ENCODE results near the gene MPIG6B.

The MPIG6B gene

DNA sequence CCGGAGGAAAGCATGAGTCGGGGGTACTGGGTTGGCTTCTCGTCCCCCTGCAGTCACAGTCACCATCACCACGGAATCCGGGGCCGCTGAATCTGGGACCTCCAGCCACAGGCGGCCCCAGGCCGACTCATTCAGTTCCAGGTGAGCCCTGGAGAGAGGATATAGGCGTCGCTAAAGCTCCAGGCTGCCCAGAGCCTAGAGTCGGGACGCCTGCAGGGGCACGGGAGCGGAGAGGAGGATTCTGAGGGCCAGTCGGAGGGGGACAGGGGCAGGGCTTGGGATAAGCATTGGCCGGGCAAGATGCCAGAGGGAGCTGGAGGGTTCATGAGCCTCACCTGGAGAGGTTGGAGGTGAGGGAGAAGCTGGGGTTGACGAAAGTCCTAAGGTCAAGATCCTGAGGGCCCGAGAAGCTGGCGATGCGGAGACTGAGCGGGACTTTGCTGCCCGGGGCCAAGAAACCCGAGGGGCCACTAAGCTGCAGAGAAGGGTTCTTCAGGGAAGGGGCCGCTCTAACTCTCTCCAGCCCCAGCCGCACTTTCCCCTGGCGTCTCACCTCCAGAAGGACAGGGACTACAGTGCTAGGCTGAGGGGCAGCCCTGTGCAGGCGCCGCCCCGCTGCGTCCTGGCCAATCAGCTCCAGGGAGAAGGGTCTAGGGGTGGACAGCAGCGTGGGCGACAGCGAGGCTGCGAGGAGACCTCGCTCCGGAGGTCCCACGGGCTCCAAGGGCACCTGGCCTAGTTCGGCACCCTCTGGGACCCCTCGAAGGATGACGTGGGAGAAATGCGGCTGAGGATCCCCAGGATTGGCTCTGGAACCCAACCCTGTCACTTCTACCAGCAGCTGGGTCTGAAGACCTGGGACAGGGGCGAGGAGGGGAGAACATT is 43.0 kb downstream of the MPIG6B start:
- no peak for DNase-seq (ENCODE audit: low read depth, low spot score)

DNA sequence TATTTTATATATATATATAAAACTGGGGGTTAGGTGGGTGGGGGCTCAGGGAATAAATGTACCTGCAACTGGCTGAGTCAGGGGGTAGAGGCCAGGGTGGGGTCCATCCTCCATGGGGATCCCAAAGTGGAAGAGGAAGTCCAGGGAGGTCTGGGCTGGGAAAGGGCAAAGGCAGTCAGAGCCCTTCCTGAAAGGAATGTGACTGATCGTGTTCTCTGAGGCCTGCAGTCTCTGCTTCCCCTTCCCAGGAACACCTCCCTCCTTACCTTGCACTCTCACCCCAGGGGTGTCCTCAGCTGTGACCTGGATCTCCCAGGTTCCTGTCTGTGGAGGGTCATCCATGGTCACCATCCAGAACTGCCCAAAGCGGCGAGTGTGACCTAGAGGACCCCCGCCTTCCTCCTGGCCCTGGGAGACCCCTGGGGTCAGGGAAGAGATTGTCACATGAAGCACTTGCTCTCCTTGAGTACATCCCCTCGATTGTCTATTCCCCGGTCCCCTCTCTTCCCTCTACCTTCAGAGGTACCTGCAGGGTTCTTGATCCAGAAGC is 44.0 kb downstream of the MPIG6B start:
- no peak for DNase-seq (ENCODE audit: low read depth, low spot score)

DNA sequence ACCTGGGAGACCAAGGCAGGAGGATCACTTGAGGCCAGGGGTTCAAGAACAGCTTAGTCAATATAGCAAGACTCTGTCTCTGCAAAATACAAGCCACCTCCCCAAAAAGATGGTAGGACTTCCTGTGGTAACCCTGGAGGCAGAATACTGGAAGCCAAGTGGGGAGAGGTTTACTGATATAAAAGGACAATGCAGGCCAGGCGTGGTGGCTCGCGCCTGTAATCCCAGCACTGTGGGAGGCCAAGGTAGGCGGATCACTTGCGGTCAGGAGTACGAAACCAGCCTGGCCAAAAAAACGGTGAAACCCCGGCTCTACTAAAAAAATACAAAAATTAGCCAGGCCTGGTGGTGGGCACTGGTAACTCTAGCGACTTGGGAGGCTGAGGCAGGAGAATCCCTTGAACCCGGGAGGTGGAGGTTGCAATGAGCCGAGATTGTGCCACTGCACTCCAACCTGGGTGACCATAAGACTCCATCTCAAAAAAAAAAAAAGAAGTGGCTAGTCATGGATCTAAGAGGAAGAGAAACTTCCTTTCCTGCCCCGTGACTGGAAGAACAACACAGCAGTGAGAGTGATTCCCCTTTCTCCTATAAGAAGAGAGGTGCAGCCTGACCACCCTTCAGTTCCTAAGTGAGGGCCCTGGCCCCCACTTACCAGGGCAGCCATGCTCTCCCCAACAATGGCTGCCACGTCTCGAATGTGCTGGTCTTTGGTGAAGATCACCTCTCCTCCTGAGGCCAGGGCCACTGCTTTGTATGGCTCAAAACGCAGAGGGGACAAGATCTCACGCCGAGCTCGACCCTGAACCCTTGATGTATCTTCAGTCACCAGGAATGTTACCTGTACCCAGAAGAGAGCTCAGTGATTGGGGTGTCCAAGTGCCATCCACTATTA is 45.4 kb downstream of the MPIG6B start:
- no peak for DNase-seq (ENCODE audit: low read depth, low spot score)

DNA sequence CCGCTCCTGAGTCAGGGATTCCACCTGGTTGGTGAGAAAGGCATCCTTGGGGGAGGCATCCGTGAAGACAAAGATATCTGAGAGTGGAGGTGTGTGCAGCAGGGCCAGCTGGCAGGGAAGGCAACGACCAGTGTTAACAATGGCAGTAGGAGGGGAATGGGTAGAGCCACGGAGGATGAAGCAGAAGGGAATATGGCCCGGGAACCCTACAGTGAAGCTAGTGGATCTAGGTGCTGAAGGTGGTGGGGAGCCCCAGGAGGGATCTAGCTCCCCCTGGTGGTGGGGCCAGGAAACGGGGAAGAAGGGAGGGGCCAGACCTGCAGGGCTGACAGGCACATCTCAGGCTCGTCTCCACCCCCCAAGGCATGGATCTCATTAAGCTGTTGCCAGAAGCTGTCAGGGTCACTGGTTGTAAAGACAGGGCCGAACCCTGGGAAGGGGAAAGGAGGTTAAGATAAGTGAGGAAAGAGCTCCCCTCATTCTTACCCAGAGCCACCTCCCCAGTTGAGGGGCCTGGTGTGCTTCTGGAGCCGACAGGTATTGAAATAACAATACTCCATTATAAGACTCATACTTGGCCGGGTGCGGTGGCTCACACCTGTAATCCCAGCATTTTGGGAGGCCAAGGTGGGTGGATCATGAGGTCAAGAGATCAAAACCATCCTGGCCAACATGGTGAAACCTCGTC is 46.7 kb downstream of the MPIG6B start:
- peak; percentile 66 for DNase-seq (ENCODE audit: low read depth, low spot score)

DNA sequence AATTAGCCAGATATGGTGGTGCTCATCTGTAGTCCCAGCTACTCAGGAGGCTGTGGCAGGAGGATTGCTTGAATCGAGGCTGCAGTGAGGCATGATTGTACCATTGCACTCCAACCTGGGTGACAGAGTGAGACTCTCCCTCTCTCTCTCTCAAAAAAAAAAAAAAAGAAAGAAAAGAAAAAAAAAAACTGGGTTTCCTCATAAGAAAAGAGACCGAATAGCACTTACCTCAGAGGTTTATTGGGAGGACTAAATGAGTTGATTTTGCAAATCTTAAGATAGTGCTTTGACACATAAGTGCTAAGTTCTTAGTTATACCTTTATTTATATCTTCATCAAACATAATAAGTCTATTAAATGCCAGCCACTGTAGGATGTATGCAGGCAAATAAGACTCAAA is 47.7 kb downstream of the MPIG6B start:
- no peak for DNase-seq (ENCODE audit: low read depth, low spot score)

DNA sequence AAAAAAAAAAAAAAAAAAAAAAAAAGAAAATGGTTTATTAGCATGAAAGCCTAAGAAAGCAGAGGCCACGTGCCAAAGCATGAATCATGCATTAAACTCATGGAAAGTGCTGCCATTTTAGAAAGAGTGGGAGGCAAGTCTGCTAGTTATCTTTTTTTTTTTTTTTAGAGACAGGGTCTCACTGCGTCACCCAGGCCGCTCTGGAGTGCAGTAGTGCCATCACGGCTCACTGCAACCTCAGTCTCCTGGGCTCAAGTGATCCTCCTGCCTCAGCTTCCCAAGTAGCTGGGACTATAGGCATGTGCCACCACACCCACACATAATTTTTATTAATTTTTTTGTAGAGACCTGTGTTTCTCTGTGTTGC is 48.8 kb downstream of the MPIG6B start:
- no peak for DNase-seq (ENCODE audit: low read depth, low spot score)

DNA sequence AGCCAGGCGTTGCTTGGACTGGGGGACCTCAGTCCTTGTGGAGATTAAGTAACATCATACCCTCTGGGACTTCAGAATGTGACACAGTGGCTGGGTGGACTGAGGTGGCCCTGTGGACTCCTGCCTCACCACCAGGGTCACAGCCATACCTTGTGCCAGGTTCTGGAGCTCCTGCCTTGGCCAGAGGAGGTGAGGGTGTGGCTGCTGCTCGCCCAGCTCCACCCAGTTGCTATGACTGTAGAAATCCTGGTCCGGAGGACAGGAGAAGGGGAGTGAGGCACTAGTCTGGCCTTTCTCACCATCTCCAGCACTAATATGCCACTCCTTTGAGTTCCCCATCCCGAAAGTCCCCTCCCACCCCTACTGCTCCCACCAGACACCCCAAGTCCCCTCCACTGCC is 52.0 kb downstream of the MPIG6B start:
- no peak for DNase-seq (ENCODE audit: low read depth, low spot score)

DNA sequence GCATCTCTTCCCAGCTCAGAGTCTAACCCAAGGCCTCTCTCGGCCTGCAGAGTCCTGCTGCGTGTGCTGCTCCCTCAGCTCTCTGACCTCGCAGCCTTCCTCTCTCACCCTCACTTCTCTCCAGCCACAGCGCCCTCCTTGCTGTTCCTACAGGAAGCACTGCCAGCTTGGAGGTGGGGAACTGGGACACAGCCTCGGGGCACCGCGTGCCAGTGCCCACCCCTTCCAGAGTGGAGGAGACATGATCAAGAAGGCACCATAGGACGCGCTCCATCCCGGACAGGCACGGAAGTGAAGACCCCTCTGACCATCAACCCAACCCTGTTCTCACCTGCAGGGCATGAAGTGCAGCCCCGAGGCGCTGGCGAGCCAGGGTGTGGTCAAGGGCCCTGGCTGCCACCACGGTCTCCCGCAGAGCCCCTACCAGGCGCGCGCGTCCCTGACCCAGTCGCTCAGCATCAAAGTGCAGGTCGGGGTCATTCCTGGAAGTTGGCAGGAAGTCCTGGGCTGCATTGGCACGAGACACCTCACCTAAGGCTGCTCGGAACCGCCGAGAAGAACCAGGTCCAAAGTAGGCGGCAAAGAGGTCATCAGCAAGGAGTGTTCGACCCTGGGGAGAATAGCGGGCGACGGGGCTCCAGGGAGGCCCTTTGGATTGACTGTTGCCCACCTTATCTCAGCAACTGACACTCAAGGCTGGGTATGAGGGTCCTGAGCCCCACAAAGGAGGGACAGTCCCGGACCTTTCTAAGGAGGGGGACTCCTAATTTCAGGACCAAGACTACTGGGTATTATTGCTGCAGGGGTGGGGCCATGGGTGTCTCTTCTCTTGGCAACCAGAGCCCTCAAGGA is 52.7 kb downstream of the MPIG6B start:
- no peak for DNase-seq (ENCODE audit: low read depth, low spot score)

Measured in activated CD4-positive, CD25-positive, alpha-beta regulatory T cell treated with anti-CD3 and anti-CD28 coated beads, Interleukin-2, amount 50 U/mL, for 16 hours (primary cell).